Fibroblast of villous mesenchyme (primary cell): ENCODE data around the gene TCF7L2. TPM values are rescaled to one million over a fixed set of nuclear protein-coding genes. Genes with fewer than 3 reads are reported as not detected.

Experiments used
- DNase-seq: peaks from one replicate; pipeline ENCODE4 v3.0.0-alpha.2; 2010; ENCODE audit warnings: low read depth
- H3K4me3 ChIP-seq: 2 replicates; pipeline ENCODE4 v1.5.1; 2011; ENCODE audit warnings: low read depth, mild to moderate bottlenecking, low read length
- CTCF ChIP-seq: IDR thresholded peaks from 2 replicates; pipeline ENCODE4 v1.5.1; 2012; ENCODE audit warnings: low read depth, mild to moderate bottlenecking, low read length; ENCODE audit not compliant: insufficient read depth
- total RNA-seq: library from RNA; depleted of rRNA; stranded (reverse); fragments of >200 nt; gene quantifications from 2 replicates; pipeline ENCODE4 v1.2.3, GENCODE V29; 2012

Gene TCF7L2
- total RNA-seq, 1 donor: 12.5 TPM

GRCh38 chr10:113168584-113168983 is 218.5 kb downstream of the TCF7L2 start:
- no peak for DNase-seq
- no peak overlapping the region for H3K4me3 ChIP-seq
- TF ChIP-seq CTCF: no peak

DNA sequence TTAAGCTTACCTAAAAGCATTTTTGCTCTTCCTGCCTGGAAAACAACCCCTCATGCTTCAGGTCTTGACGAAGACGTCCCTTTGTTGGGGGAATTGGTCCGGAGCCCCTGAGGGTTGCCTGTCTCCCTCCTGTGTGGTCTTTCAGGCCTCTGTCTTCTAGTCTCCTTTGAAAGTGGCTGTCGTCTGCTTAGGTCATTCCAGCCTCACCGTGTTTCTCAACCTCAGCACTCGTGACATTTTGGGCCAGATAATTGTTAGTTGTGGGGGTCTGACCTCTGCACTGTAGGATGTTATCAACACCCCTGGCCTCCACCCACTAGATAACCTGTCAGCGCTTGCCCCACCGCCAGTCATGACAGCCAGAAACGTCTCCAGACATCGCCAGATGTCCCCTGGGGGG is 219.1 kb downstream of the TCF7L2 start:
- no peak overlapping the region for H3K4me3 ChIP-seq
- no peak for TF ChIP-seq CTCF
- no peak for DNase-seq

GRCh38 chr10:113169853-113170460 is 219.9 kb downstream of the TCF7L2 start:
- no peak for DNase-seq
- TF ChIP-seq CTCF: no peak
- no peak overlapping the region for H3K4me3 ChIP-seq

- no peak for TF ChIP-seq CTCF
- no peak overlapping the region for H3K4me3 ChIP-seq
- DNase-seq: no peak
These were observed 221.6 kb downstream of the TCF7L2 start for GRCh38 chr10:113171662-113172061.

DNA sequence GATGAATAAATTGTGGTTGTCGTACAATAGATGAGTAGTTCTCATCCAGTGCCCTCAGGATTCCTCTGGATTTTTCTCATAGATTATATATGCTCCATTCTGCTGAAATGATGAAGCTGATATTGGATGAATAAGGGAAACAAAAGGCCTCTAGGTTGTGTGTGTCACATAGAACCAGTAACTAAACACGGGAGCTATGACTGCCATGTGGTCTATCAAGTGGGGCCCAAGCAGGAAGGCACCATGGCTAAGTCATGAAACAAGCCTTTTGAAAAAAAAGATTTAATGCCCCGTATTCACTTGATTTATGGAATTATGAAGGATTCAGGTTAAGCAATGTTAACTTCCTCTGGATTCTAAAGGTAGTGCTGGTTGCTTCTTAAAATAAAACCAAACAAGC is 225.1 kb downstream of the TCF7L2 start:
- no peak for TF ChIP-seq CTCF
- no peak overlapping the region for H3K4me3 ChIP-seq
- no peak for DNase-seq

- no peak for TF ChIP-seq CTCF
- H3K4me3 ChIP-seq: no peak overlapping the region
- no peak for DNase-seq
These were observed 226.0 kb downstream of the TCF7L2 start for GRCh38 chr10:113175756-113176651.
